Measurements from ENCODE around the gene LRMDA.

The LRMDA gene

DNA sequence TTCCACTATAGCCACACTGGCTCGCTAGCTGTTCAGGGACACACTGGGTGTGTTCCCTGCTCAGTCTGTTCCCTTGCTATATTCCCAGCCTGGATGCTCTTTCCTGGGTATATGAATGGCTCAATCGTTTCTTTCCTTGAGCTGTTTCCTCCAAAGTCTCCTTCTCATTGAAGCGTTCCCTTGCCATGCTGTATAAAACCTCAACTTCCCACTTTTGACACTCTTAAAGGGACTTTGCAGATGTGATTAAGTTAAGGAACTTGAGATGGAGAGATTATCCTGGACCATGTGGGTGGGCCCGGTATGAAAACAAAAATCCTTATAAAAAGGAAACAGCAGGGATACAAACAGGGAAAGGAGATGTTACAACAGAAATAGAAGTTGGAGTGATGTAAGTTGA lies 973.1 kb downstream of the LRMDA start:
- no peak for DNase-seq (ENCODE audit: low read depth)
- TF ChIP-seq CTCF (IDR thresholded peaks at IDR 0.05; ENCODE audit: low read depth, low read length, missing control alignments) = no peak
- H3K4me3 ChIP-seq (ENCODE audit: low read depth, low read length) = no peak overlapping the region

- H3K4me3 ChIP-seq (ENCODE audit: low read depth, low read length) = no peak overlapping the region
- no peak for TF ChIP-seq CTCF (IDR thresholded peaks at IDR 0.05; ENCODE audit: low read depth, low read length, missing control alignments)
- no peak for DNase-seq (ENCODE audit: low read depth)
Measured at GRCh38 chr10:76405922-76406321, 974.5 kb downstream of the LRMDA start.

DNA sequence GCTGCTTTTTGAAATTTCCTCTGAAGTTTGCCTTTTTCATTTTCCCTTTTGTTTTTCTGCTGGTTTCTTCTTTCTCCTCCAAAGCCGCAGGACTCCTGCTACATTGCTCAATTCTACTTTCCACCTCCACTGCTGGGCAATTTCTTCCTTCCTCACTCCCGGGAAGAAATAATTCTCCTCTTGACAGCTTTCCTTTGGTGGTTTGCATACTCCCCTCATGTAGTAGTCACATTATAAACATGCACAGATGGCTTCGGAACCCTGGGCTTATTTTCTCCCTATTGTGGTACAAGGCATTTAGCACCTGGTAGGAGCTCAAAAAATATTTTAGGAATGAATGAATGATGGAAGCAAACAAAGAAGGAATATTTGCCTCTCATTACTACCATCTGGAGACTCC lies 977.2 kb downstream of the LRMDA start:
- H3K4me3 ChIP-seq (ENCODE audit: low read depth, low read length) = no peak overlapping the region
- TF ChIP-seq CTCF (IDR thresholded peaks at IDR 0.05; ENCODE audit: low read depth, low read length, missing control alignments) = no peak
- DNase-seq (ENCODE audit: low read depth) = no peak

- TF ChIP-seq CTCF (IDR thresholded peaks at IDR 0.05; ENCODE audit: low read depth, low read length, missing control alignments) = no peak
- DNase-seq (ENCODE audit: low read depth) = no peak
- H3K4me3 ChIP-seq (ENCODE audit: low read depth, low read length) = no peak overlapping the region
Measured at GRCh38 chr10:76411729-76412435, 980.5 kb downstream of the LRMDA start.

DNA sequence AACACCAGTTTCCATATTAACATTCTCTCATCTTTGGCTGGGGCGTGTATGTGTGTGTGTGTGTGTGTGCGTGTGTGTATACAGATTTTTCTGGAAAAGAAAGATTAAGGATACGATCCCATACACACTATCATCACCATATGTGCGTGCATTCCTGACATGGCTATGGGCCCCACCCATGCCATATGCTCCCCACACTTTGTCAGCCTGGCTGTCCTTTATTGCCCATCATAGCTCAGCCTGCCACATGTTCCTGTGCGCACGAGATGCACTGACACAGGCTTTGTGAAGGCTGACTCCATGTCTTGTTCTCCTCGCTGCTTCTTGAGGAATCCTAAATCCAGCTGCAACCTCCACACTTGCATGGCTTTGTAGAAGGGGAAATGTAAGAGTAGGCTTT lies 984.1 kb downstream of the LRMDA start:
- DNase-seq (ENCODE audit: low read depth) = no peak
- no peak for TF ChIP-seq CTCF (IDR thresholded peaks at IDR 0.05; ENCODE audit: low read depth, low read length, missing control alignments)
- H3K4me3 ChIP-seq (ENCODE audit: low read depth, low read length) = no peak overlapping the region

- DNase-seq (ENCODE audit: low read depth) = no peak
- H3K4me3 ChIP-seq (ENCODE audit: low read depth, low read length) = no peak overlapping the region
- TF ChIP-seq CTCF (IDR thresholded peaks at IDR 0.05; ENCODE audit: low read depth, low read length, missing control alignments) = no peak
Measured at GRCh38 chr10:76416642-76417041, 985.2 kb downstream of the LRMDA start.

DNA sequence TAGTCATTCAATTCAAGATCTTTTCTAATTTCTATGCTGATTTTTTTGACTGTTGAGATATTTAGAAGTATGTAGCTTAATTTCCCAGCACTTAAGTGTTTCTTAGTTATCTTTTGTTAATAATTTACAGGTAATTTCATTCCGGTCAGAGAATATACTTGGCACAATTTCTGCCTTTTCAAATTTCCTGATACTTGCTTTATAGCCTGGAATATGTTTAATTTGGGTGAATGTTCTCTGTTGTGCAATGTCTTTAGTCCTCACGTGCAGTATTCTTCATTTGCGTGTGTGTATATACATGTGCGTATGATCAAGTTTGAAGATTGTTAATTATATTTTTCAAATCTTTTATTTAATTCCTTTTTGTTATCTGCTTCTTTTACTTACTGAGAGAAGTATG lies 989.3 kb downstream of the LRMDA start:
- no peak for TF ChIP-seq CTCF (IDR thresholded peaks at IDR 0.05; ENCODE audit: low read depth, low read length, missing control alignments)
- no peak overlapping the region for H3K4me3 ChIP-seq (ENCODE audit: low read depth, low read length)
- DNase-seq (ENCODE audit: low read depth) = no peak
